Measurements from ENCODE around the gene PKP1. TPM values are rescaled to one million over a fixed set of nuclear protein-coding genes. Genes with fewer than 3 reads are reported as not detected.

PKP1 gene
- total and polyA plus RNA-seq, 2 donors (not counting 3 experiments of a cell fraction or from before 2014, with no cell fraction given): 0.01 TPM; not detected in 1

DNA sequence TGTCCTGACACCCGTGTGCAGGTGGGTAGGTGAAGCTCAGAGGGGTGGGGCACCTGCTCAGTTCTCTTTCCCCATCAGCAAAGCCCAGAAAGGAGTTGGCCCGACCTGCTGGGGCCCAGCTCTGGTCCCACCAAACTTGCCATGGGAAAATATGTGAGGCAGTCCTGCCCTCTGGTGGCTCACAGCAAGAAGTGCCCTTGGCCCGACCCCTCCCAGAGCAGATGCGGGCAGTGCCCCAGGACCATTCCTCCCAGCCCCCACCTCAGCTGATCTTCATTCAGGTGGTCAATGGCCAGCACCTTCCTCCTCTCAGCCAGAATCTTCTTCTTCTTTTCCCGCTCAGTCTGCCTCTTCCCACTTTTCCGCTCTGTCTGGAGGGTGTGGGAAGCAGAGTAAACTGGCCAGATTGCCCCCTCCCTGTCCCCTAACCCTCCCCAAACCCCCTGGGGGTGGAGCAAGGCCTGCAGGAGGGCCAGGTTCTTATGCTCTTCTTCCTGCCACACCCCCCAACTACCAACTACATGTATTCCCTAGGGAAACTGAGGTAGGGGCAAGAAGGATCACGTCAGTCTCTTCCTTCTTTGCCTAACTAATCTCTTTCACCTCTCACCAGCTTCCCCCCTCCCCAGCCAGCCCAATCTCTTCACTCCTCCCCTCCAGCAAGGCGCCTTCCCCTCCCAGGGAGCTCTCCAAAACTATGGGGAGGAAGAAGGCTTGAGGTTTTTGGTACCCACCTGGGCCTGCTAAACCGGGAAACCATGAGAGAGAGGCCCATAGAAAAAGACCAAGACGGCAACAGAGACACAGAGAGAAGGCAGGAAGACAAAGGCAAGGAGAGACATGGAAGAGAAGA lies 78.6 kb downstream of the PKP1 start:
- Histone ChIP-seq H2AFZ (ENCODE audit: low read depth, low read length) (no peak overlapping the region), H3K9me3 (replicated peaks; ENCODE audit: control insufficient read depth, insufficient read depth, low read length) (no peaks in the 10 kb centered on the region), H4K20me1 (replicated peaks; ENCODE audit: control insufficient read depth, extremely low read depth, insufficient read depth, low read length) (no peaks in the 10 kb centered on the region), H3K4me1 (ENCODE audit: control insufficient read depth, extremely low read depth, insufficient read depth, low read length) (peaks cover 6% of the 10 kb centered on the region), H3K79me2 (ENCODE audit: control insufficient read depth, insufficient read depth, low read length) (no peaks in the 10 kb centered on the region), H3K27me3 (ENCODE audit: control insufficient read depth in 2 of 2, insufficient read depth in 2 of 2, low read length in 2 of 2) (peaks cover 0 to 3% of the 10 kb centered on the region in 2 experiments), H3K9ac (replicated peaks; ENCODE audit: extremely low read depth, insufficient read depth, low read length) (no peak overlapping the region), H3K27ac (ENCODE audit: insufficient read depth, low read depth, low read length) (no peak overlapping the region), H3K4me3 (replicated peaks in 1 of 3; ENCODE audit: insufficient read depth in 1 of 3, low read depth in 1 of 3, low read length in 3 of 3) (no peak overlapping the region), H3K36me3 (ENCODE audit: control insufficient read depth in 2 of 2, extremely low read depth in 1 of 2, insufficient read depth in 2 of 2, low read length in 2 of 2) (no peaks in the 10 kb centered on the region), H3K4me2 (ENCODE audit: insufficient read depth, low read length) (no peak overlapping the region), H3K9me1 (replicated peaks; ENCODE audit: control insufficient read depth, extremely low read depth, insufficient read depth, low read length) (no peaks in the 10 kb centered on the region)
- ChIA-PET POLR2A (no interaction called here), CTCF (interaction anchor here (0.6 to 6.8 kb wide), 20 partner anchors 10 to 390 kb away, joined by 3 to 109 read pairs (median 4); no protein-coding TSS in a partner anchor)
- FAIRE-seq (peak; percentile 79), DNase-seq (ENCODE audit: low read depth, low spot score) (peak; percentile 26)
- BruUV-seq (replicated peaks): no TSS peak
- TF ChIP-seq CTCF (IDR thresholded peaks at IDR 0.05; ENCODE audit: extremely low read depth in 1 of 2, insufficient read depth in 1 of 2, low read depth in 1 of 2, low read length in 2 of 2): peak; percentile 72 to 84
- TF ChIP-seq POLR2AphosphoS5 (IDR thresholded peaks at IDR 0.05; ENCODE audit: insufficient read depth, low read depth, low read length): no peak
- dilution Hi-C loops (cut with MboI; ENCODE audit: extremely low pct_ligation_motif_present, low sequenced_read_pairs) (no loop called here), intact Hi-C loops (cut with micrococcal nuclease) (loop anchor here (1.0 kb wide), 1 partner anchor 14 kb away; no protein-coding TSS in a partner anchor)

DNA sequence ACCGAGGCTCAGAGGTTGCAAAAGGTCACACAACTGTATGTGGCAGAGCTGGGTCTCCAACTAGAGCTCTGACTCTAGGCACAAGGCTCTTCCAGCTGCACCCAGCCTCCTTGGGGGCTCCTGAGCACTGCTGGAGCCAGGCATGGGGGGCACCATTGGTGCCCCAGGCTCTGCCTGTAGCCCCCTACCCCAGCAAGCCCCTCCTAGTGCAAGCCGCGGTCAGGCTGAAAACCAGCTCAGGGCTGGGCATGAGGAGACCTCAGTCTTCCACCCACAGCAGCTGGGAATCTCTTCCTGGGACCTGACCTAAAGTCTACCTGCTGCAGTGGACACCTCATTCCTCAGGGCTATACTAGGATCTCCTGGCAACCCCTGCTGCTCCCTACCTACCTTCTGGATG lies 79.6 kb downstream of the PKP1 start:
- DNase-seq (ENCODE audit: low read depth, low spot score) (no peak), FAIRE-seq (no peak)
- peaks cover 6% of the 10 kb centered on the region for H3K4me1 ChIP-seq (ENCODE audit: control insufficient read depth, extremely low read depth, insufficient read depth, low read length)
- H3K4me3 ChIP-seq (replicated peaks in 1 of 3; ENCODE audit: insufficient read depth in 1 of 3, low read depth in 1 of 3, low read length in 3 of 3): no peak overlapping the region
- H2AFZ ChIP-seq (ENCODE audit: low read depth, low read length): no peak overlapping the region
- no peak for TF ChIP-seq CTCF (IDR thresholded peaks at IDR 0.05; ENCODE audit: extremely low read depth in 1 of 2, insufficient read depth in 1 of 2, low read depth in 1 of 2, low read length in 2 of 2)
- no peak for TF ChIP-seq GATA2 (IDR thresholded peaks at IDR 0.05; ENCODE audit: insufficient read depth, insufficient read length, low read depth, low read length)
- no peak for TF ChIP-seq POLR2A (IDR thresholded peaks at IDR 0.05; ENCODE audit: low read depth, low read length)
- TF ChIP-seq FOS (IDR thresholded peaks at IDR 0.05; ENCODE audit: borderline replicate concordance, insufficient read depth, low read length): no peak
- TF ChIP-seq JUN (IDR thresholded peaks at IDR 0.05; ENCODE audit: borderline replicate concordance, insufficient read depth, insufficient read length, low read depth): no peak
- no peak for TF ChIP-seq EZH2 (IDR thresholded peaks at IDR 0.05; ENCODE audit: borderline replicate concordance, low read depth, low read length, severe bottlenecking)
- TF ChIP-seq, protein P1, sequence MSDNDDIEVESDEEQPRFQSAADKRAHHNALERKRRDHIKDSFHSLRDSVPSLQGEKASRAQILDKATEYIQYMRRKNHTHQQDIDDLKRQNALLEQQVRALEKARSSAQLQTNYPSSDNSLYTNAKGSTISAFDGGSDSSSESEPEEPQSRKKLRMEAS (IDR thresholded peaks at IDR 0.05; ENCODE audit: insufficient read depth, insufficient read length): no peak
- TF ChIP-seq POLR2AphosphoS5 (IDR thresholded peaks at IDR 0.05; ENCODE audit: insufficient read depth, low read depth, low read length): no peak
- no peak for TF ChIP-seq MYC (IDR thresholded peaks at IDR 0.05; ENCODE audit: low read depth, low read length)
- no peak overlapping the region for H3K4me2 ChIP-seq (ENCODE audit: insufficient read depth, low read length)
- POLR2A ChIA-PET: no interaction called here
- no TSS peak for BruUV-seq (replicated peaks)
- H3K9ac ChIP-seq (replicated peaks; ENCODE audit: extremely low read depth, insufficient read depth, low read length): no peak overlapping the region
- no peaks in the 10 kb centered on the region for H3K79me2 ChIP-seq (ENCODE audit: control insufficient read depth, insufficient read depth, low read length)
- no peaks in the 10 kb centered on the region for H3K36me3 ChIP-seq (ENCODE audit: control insufficient read depth in 2 of 2, extremely low read depth in 1 of 2, insufficient read depth in 2 of 2, low read length in 2 of 2)
- CTCF ChIA-PET: interaction anchor here (0.9 to 6.8 kb wide), 11 partner anchors 13 to 150 kb away, joined by 3 to 109 read pairs (median 3); no protein-coding TSS in a partner anchor
- dilution Hi-C loops (cut with MboI; ENCODE audit: extremely low pct_ligation_motif_present, low sequenced_read_pairs): no loop called here
- H3K9me3 ChIP-seq (replicated peaks; ENCODE audit: control insufficient read depth, insufficient read depth, low read length): no peaks in the 10 kb centered on the region
- no peaks in the 10 kb centered on the region for H4K20me1 ChIP-seq (replicated peaks; ENCODE audit: control insufficient read depth, extremely low read depth, insufficient read depth, low read length)
- peaks cover 0 to 3% of the 10 kb centered on the region in 2 experiments for H3K27me3 ChIP-seq (ENCODE audit: control insufficient read depth in 2 of 2, insufficient read depth in 2 of 2, low read length in 2 of 2)
- intact Hi-C loops (cut with micrococcal nuclease): no loop called here
- H3K9me1 ChIP-seq (replicated peaks; ENCODE audit: control insufficient read depth, extremely low read depth, insufficient read depth, low read length): no peaks in the 10 kb centered on the region
- H3K27ac ChIP-seq (ENCODE audit: insufficient read depth, low read depth, low read length): no peak overlapping the region
